GM19240 (cell line): Measurements from ENCODE around the gene CCDC92.

Experiments
- DNase-seq: peaks from one replicate; pipeline ENCODE4 v3.0.0; 2011; ENCODE audit warnings: low spot score; ENCODE audit not compliant: insufficient read length

Gene CCDC92

DNA sequence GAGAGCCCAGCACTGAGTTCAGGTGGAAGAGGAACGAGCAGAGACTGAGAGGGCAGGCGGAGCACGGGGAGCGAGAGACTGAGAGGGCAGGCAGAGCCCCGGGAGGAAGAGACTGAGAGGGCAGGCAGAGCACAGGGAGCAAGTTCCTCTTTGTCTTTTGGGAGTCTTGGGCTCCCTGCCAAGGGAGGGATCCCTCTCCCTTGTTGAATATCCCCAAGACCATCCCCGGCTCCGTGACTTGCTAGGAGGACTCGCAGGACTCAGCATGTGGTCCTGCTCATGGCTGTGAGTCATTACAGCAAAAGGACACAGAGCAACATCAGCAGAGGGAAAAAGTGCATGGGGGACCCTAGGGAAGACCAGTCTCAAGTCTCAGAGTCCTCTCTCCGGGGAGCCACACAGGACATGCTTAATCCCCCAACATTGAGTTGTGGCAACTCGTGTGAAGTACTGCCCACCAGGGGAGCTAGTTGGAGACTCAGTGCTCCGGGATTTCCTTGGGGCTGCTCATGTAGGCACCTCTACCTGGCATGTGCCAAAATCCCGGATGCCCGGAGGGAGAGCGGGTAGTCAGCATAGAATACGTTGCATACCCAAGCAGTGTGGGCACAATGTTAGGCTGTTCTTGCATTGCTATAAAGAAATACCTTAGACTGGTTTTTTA lies 81.0 kb downstream of the CCDC92 start:
- DNase-seq, result no peak

DNA sequence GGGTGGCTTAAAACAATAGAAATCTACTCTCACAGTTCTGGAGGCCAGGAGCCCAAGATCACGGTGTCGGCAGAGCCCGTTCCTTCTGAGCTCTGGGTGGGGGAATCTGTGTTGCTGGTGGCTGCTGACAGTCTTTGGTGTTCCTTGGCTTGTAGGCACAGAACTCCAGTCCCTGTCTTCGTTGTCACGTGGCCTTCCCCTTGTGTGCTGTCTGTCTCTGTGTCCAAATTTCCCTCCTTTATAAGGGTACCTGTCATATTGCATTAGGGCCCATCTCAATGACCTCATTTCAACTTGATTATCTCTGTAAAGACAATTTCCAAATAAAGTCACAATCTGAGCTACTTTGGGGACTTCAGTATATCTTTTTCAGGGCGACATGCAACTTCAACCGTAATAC lies 81.6 kb downstream of the CCDC92 start:
- DNase-seq, result no peak

DNA sequence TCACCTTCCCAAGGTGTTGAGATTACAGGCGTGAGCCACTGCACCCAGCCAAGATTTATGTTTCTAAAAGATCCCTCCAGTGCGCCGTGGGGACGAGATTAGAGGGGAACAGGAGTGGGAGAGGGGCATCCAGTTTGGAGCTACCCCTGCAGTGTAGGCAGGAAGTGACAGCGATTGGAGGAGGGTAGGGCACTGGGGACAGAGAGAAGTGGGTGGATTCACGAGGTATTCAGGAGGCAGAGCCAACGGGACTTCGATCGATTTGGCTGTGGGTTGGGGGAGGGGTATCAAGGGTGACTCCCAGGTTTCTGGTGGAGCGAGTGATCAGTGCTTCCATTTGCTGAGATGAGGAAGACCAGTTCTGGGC lies 82.1 kb downstream of the CCDC92 start:
- DNase-seq, result no peak

DNA sequence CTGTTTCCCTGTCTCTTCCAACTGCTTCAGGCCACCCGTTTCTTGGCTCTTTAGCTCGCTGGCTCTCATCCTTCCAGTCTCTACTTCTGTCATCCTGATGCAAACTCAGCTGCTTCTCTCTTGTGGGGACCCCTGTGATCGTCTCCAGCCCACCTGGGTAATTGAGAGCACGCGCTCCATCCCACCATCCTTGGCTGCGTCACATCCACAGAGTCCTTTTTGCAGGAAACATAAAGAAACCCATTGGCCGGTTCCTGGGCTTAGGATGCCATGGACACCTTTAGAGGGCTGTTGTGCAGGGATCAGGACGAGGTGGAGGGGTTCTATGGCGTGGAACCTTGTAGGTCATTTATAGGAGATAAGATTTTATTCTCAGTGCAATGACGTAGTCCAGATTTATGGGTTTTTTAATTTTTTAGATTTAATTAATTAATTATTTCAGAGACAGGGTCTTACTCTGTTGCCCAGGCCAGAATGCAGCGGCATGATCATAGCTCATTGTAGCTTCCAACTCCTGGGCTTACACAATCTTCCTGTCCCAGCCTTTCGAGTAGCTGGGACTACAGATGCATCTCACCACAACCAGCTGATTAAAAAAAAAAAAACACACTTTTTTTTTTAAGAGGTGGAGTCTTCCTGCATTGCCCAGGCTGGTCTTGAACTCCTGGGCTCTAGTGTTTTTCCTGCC lies 82.6 kb downstream of the CCDC92 start:
- no peak for DNase-seq

DNA sequence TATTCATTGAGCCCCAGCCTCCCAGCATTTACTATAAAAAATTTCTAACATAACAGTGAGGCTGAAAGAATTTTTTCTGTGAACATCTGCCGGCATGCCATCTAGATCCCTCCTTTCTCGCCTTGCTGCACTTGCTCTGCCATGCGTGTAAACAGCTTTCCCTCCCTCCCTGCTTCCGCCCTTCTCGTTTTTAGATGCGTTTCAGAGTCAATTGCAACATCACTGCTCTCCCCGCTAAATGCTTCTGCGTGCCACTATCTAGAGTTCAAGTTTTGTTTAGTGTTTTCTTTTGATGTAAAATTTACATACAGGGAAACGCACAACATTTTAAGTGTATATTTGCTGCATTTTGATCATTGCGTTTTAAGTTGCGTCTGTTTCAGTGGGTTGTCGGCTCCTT lies 83.6 kb downstream of the CCDC92 start:
- DNase-seq, result no peak

DNA sequence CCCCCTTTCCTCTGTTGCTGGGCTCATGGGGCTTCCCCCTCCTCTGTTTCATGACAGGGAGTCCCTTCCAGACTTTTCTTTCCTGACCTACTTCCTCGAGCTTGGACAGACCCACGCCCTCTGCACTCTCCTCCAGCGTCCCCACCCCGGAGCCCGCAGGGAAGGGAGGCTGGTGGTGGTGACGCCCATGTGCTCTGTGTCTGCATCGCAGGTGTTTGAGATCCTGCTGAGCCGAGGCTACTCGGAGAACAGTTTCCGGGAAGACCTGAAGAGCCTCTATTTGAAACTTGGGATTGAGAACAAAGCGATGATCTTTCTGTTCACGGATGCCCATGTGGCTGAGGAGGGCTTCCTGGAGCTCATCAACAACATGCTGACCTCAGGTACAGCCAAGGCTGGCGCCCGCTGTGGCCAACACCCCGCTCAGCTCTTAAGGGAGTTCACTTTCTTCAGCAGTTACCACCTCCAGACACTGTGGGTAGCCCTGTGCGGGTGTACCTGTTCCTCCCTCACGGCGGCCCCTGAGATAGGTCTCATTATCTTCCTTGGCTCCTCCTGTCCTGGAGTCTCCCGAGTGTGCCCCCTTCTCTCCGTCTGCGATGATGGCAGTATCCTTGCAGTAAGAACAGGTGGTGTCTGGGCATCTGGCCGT lies 85.6 kb downstream of the CCDC92 start:
- DNase-seq, result no peak

DNA sequence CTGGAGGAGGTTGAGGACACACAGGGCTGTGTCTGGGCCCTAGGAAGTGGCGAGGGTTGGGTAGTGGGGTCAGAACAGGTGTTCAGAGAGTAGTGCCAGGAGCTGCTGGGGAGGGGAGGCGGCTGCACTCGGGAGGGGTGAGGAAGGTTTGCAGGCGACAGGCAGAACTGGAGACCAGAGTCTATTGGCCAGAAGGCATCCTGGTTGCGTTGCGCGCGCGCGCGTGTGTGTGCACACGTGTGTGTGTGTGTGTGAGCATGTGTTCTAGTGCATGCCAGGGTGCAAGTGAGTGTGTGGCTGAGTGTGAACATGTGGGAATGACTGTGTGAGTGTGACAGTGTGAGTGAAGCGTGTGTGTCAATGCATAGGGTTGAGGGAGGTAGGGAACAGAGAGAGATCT lies 86.4 kb downstream of the CCDC92 start:
- no peak for DNase-seq
